SK-N-DZ (cell line): ENCODE measurements around the gene TKT. TPM values are rescaled to one million over a fixed set of nuclear protein-coding genes. Genes with fewer than 3 reads are reported as not detected.
A peak's percentile ranks its signal among the peaks of the same experiment; 100 is the strongest.
"Not testable (repeated sequence)": the region's sequence is repeated elsewhere in the genome, so short reads cannot be mapped to it uniquely, and the experiment has no call there.

Source experiments
- DNase-seq: peaks from one replicate; pipeline ENCODE4 v3.0.0-alpha.2; 2015; ENCODE audit warnings: low spot score
- polyA plus RNA-seq, 2 experiments: library from polyadenylated mRNA; depleted of rRNA; stranded (reverse); fragments of >200 nt; gene quantifications; 2 replicates each; pipeline ENCODE4 v1.2.3, GENCODE V29; 2014

The TKT gene
- 333 and 379 TPM in 2 replicates for polyA plus RNA-seq (2014; cell fraction: cytosol; rRNA removed)
- polyA plus RNA-seq (2014; cell fraction: nucleus; rRNA removed): 196 and 246 TPM in 2 replicates

DNA sequence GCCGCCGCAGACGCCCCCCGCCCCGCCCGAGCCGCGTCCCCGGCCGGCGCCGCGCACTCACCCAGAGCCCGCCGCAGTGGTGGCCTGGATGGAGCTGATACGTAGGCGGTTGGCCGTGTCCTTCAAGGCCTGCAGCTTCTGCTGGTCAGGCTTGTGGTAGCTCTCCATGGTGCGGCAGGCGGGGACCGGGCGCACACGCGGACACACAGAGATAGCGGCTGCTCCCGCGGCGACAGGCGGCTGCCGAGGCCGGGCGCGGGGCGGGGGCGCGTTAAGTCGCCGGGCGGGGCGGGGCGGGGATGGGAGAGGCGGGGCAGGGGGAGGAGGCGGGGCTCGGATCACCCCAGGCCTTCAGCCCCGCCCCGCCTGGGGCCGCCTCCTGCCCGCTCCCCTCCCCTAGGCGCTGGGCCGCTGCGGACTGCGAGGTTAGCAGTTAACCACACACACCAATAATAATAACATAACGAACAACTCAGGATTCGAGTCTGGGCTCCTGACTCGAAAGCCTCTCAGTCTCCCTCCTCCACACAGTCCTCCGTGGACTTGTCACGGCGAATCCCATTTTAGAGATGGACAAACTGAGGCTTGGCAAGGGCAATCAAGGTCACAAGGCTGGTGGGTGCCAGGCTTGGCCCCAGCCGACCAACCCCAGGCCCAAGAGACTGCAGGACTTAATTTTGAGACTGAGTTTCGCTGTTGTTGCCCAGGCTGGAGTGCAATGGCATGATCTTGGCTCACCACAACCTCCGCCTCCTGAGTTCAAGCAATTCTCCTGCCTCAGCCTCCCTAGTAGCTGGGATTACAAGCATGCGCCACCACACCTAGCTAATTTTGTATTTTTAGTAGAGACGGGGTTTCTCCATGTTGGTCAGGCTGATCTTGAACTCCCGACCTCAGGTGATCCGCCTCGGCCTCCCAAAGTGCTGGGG is at the start of gene TKT:
TKT (minus strand) TSS at position 248 of the 929 bp plus-strand sequence; CDS start at position 168, 80 bp downstream.
- DNase-seq: peak; percentile 74

DNA sequence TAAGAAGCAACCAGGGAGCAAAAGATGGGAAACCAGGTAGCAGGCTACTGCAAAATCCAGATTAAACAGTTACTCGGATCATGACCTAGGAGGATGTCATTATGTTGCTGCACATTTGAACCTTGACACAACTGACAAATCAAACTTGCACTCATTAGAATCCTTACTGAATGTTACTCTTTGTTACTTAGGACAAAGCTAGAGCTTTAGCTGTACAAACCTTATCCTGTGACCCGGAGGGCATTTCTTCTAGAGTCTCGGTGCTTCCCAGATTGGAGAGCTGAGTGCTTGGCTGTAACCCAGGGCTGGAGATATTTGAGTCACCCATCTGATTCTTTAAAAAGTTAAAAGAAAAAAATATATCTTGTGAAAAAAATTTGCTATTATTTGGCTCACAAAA is 48.1 kb upstream of the TKT start:
- DNase-seq: no peak

GRCh38 chr3:53303549-53303948 is 47.7 kb upstream of the TKT start:
- DNase-seq: no peak

DNA sequence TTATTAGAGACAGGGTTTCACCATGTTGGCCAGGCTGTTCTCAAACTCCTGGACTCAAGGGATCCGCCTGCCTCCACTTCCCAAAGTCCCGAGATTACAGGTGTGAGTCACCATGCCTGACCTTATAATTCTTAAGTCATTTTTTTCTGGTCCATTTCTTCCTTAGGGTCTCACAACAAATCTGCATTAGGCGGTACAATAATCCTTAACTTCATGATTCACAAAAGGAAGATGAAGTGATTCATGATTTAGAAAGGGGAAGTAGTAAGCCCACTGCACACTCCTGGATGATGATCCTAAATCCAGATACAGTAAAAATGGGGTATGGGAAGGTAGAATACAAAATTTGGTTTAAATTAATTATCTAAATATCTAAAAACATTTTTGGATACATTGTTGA is 45.0 kb upstream of the TKT start:
- DNase-seq: no peak

DNA sequence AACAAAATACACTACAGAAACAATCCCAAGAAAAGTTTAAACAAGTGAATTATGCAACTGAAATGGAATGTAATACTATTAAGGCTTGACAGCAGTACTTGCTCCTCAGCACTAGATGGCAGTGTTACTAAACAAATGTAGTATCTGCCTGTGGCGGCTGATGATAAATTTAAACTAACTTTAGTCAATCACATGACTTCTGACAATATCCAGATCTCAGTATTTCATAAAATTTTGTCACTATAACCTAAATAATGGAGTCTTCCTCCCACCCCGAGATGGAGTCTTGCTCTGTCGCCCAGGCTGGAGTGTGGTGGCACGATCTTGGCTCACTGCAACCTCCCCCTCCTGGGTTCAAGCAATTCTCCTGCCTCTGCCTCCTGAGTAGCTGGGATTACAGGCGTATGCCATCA is 43.8 kb upstream of the TKT start:
- DNase-seq: peak; percentile 22

- DNase-seq: peak; percentile 7
Observed at GRCh38 chr3:53295410-53295809, 39.6 kb upstream of the TKT start.

DNA sequence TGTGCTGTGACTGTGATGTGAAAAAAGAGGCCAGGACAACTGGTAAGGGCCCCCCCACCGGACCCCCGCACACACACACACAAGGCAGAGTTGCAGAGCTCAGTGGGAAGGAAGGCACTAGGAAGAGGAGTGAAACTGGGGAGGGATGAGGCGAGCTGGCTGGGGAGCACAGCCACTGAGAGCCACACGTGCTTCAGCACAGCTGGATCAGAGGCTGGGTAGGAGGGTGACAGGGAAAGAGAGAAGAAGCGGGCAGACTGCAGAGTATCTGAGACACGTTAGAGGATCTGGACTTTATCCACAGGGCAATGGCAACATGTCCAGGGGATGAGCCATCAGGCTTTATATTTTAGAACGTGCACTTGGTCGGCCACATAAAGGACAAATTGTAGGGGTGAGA is 38.0 kb upstream of the TKT start:
- DNase-seq: no peak

GRCh38 chr3:53288214-53288613 is 32.4 kb upstream of the TKT start:
- DNase-seq: no peak

DNA sequence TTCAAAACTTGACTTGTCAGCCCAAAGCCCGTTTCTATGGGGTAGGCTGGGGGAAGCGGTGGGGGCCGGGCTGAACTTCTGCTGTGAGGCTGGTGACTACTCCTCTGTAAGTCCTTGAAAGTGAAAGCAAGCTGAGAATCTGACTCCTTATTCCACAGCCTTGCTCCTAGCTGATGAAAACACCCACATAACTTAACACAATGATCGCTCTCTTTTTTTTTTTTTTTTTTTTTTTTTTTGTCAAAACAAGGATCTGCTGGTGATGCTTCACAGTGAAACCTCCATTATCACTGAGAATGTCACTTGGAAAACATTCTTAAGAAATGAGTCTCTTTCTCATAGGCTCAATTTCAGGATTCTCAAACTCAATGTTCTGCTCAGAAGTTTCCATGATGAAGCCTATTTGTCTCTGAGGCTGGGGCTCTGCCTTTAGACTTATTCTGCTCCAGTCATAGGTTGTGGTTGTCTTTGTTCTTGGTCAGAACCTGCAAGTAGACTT is 31.4 kb upstream of the TKT start:
- DNase-seq: no peak

- no peak for DNase-seq
Observed at GRCh38 chr3:53286727-53287126, 30.9 kb upstream of the TKT start.

GRCh38 chr3:53282581-53282980 is 26.8 kb upstream of the TKT start:
- DNase-seq: no peak

GRCh38 chr3:53278667-53279066 is 22.8 kb upstream of the TKT start:
- DNase-seq: no peak

DNA sequence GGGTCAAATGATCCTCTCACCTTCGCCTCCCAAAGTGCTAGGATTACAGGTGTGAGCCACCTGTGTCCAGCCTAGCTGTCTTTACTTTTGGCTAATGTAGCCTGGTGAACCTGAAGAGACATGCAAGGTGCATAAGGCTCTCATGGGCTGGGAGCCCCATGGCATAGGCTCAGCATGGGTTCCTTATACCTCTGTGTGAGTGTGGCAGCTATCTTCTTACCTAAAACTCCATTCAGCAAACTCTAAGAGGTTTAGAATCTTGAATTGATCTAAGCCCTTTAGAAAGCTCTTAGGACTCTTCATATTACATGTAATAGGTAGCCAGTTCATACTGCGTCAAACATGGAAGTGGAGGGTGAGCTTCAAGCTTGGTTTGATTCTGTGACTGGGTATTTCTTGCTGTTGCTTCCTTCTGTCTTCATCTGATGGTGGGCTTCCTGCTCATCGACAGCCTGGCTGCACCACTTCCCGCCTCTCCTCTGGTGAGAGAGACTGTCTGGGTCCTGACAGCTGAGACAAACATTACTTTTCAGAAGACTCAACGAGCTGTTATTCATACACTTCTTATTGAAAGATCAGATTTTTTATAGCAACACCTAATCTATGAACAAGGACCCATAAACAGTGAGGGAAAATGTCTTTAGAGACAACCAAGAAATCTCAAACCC is 19.2 kb upstream of the TKT start:
- no peak for DNase-seq

DNA sequence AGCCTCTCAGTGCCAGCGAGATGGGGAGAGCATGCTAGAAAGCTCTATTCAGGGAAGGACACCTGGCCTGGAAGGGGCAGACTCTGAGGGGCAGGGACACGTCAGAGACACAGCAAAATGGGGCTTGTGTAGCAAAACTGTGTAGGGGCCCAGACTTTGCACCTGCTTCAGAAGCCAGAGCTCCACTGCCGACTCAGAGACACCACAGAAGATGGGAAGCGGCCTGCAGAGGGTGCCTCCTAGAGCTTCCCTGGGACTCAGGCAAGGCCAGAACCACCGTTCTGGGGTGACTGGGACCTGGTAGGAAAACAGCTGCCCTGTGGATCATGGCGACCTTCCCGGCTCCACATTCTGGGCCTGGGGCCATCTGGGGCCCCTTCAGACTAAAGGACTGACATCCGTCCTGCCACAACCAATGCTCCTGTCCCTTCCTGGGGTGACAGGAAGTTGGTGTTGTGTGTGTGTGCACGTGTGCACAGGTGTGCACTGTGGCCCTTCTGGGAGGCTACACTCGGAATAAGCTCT is 17.4 kb upstream of the TKT start:
- DNase-seq: no peak

DNA sequence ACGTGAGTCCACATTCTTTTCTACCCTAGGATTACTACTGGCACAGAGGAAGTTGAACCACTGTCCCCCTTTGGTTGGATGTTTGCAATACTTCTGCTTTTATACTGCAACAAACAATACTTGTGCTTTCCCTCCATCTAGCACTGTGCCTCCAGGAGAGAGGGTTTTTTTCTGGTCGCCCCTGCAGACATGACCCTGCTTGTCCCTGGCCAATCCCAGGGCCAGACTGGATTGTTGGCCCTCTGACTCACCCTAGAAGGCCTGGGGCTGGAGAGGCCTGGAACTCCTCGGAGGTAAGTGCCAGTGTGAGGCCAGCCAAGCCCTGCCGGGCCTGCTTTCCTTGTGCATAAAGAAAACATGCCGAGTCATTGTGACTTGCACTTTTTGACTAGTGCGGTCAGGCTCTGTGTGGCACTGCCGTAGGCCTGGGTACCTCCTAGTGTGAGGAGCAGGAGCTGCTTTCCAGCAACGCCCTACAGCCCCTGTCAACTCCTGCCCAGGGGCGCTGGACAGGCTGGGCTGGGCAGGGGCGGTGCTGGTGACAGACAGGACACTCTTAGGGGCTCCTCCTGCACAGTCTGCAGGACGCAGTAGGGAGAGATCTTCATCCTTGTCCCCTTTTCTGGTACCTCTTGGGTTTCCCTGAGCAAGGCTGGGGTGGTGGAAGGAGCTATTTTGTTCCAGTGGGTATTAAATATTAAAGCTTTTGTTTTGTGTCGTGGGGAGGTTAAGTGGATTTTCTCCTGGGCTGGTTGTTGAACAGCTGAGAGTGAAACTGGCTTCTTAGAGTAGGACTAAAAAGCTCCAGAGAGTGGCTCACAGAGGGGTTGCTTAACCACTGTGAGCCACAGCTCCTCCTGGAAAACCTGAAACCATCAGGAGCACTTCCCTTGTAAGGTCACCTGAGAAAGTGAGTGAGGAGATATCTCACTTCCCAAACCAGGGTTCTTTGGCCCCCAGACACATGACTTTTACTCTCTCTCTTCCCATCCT is 14.4 kb upstream of the TKT start:
- DNase-seq: peak; percentile 78

GRCh38 chr3:53269193-53269592 is 13.4 kb upstream of the TKT start:
- not testable (repeated sequence) for DNase-seq

DNA sequence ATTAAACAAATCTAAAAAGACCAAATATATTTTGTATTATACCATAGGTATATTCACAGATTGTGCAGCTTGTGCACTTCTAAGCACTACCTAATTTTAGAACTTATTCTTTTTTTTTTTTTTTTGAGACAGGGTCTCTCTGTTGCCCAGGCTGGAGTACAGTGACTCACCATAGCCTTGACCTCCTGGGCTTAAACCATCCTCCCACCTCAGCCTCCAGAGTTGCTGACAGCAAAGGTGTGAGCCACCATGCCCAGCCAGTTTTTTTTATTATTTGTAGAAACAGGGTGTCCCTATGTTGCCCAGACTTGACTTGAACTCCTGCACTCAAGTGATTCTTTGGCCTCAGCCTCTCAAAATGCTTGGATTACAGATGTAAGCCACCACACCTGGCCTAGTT is 11.9 kb upstream of the TKT start:
- DNase-seq: no peak

GRCh38 chr3:53264718-53265117 is 8.9 kb upstream of the TKT start:
- DNase-seq: no peak

GRCh38 chr3:53263907-53264306 is 8.1 kb upstream of the TKT start:
- no peak for DNase-seq

DNA sequence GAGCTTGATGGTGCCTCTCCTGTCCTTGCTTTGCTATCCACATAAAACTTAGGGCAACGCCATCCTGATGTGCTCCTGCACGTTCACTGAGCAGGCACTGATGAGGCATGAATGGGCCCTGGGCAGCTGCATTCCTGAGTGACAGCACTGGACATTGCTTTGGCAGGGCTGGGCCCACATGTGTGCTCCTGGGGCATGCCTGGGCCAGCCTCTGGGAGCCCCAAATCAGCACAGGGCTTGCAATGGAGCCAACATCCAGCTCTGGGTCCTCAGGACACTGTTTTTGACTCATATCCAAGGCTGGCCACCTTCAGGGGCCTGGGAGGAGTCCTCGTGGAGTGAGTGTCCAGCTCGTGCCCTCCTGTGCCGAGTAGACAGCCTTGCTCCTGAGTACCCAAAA is 5.9 kb upstream of the TKT start:
- DNase-seq: no peak

DNA sequence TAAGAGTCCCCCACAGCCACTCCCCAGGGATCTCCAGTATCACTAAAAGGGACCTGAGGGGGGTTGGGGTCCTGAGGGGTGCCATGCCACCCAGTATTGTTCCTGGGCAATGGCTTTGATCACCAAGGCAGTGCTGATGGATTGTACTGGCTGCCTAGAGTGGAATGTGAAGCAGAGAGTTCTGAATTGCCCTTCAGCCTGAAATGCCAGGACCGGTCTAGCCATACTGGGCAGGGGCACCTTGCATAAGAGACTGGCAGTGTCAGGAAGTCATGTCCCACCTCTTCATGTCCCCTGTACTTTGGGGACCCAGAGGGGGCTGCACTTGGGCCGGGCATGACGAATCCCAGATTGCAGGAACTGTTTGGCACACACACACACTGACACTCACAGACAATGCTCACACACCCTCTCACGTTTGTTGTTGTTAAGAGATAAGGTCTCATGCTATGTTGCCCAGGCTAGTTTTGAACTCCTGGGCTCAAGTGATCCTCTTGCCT is 4.5 kb upstream of the TKT start:
- DNase-seq: no peak
